Measurements from ENCODE around the gene ARHGAP24. TPM values are rescaled to one million over a fixed set of nuclear protein-coding genes. Genes with fewer than 3 reads are reported as not detected.
A peak's percentile ranks its signal among the peaks of the same experiment; 100 is the strongest.

ARHGAP24 gene
- total and polyA plus RNA-seq, 2 donors from 2014 or later, result 78.1 to 94.7 TPM

- Histone ChIP-seq H3K9ac (ENCODE audit: low read length in 3 of 3) (no peak overlapping the region), H3K27ac (ENCODE audit: low read depth in 2 of 2, low read length in 2 of 2) (no peak overlapping the region), H3K9me3 (ENCODE audit: control insufficient read depth in 2 of 3, insufficient read depth in 1 of 3, low read length in 3 of 3) (no peaks in the 10 kb centered on the region), H3K27me3 (ENCODE audit: control insufficient read depth, insufficient read depth, low read length) (no peaks in the 10 kb centered on the region), H3K36me3 (ENCODE audit: control insufficient read depth in 2 of 3, insufficient read depth in 3 of 3, low read length in 3 of 3) (no peaks in the 10 kb centered on the region), H3K4me1 (ENCODE audit: control insufficient read depth in 2 of 3, insufficient read depth in 2 of 3, low read depth in 1 of 3, low read length in 3 of 3) (no peaks in the 10 kb centered on the region), H3K4me3 (ENCODE audit: low read length in 3 of 3) (no peak overlapping the region)
- intact Hi-C loops (cut with DNase I), result loop anchor here (5.0 kb wide), 1 partner anchor 601 kb away; no protein-coding TSS in a partner anchor
- DNase-seq, result no peak
- FAIRE-seq, result no peak
- no peak for TF ChIP-seq CTCF (IDR thresholded peaks at IDR 0.05; ENCODE audit: borderline replicate concordance, extremely low read depth, insufficient read depth)
These were observed 273.7 kb downstream of the ARHGAP24 start for GRCh38 chr4:85748654-85749053.

GRCh38 chr4:85751866-85752265 lies 276.9 kb downstream of the ARHGAP24 start:
- intact Hi-C loops (cut with DNase I), result no loop called here
- no peak overlapping the region for H3K4me3 ChIP-seq (ENCODE audit: low read length in 3 of 3)
- H3K9me3 ChIP-seq (ENCODE audit: control insufficient read depth in 2 of 3, insufficient read depth in 1 of 3, low read length in 3 of 3), result no peaks in the 10 kb centered on the region
- H3K27ac ChIP-seq (ENCODE audit: low read depth in 2 of 2, low read length in 2 of 2), result no peak overlapping the region
- no peaks in the 10 kb centered on the region for H3K36me3 ChIP-seq (ENCODE audit: control insufficient read depth in 2 of 3, insufficient read depth in 3 of 3, low read length in 3 of 3)
- no peak for TF ChIP-seq CTCF (IDR thresholded peaks at IDR 0.05; ENCODE audit: borderline replicate concordance, extremely low read depth, insufficient read depth)
- DNase-seq, result no peak
- no peaks in the 10 kb centered on the region for H3K27me3 ChIP-seq (ENCODE audit: control insufficient read depth, insufficient read depth, low read length)
- no peak for FAIRE-seq
- H3K4me1 ChIP-seq (ENCODE audit: control insufficient read depth in 2 of 3, insufficient read depth in 2 of 3, low read depth in 1 of 3, low read length in 3 of 3), result no peaks in the 10 kb centered on the region
- H3K9ac ChIP-seq (ENCODE audit: low read length in 3 of 3), result no peak overlapping the region

GRCh38 chr4:85755285-85755684 lies 280.3 kb downstream of the ARHGAP24 start:
- intact Hi-C loops (cut with DNase I), result no loop called here
- no peak for DNase-seq
- Histone ChIP-seq H3K4me1 (ENCODE audit: control insufficient read depth in 2 of 3, insufficient read depth in 2 of 3, low read depth in 1 of 3, low read length in 3 of 3) (no peaks in the 10 kb centered on the region), H3K9ac (ENCODE audit: low read length in 3 of 3) (no peak overlapping the region), H3K4me3 (ENCODE audit: low read length in 3 of 3) (no peak overlapping the region), H3K27me3 (ENCODE audit: control insufficient read depth, insufficient read depth, low read length) (no peaks in the 10 kb centered on the region), H3K36me3 (ENCODE audit: control insufficient read depth in 2 of 3, insufficient read depth in 3 of 3, low read length in 3 of 3) (no peaks in the 10 kb centered on the region), H3K9me3 (ENCODE audit: control insufficient read depth in 2 of 3, insufficient read depth in 1 of 3, low read length in 3 of 3) (no peaks in the 10 kb centered on the region), H3K27ac (ENCODE audit: low read depth in 2 of 2, low read length in 2 of 2) (no peak overlapping the region)
- no peak for FAIRE-seq
- TF ChIP-seq CTCF (IDR thresholded peaks at IDR 0.05; ENCODE audit: borderline replicate concordance, extremely low read depth, insufficient read depth), result no peak

- DNase-seq (peak in 1 of 5 donors; percentile 51), FAIRE-seq (no peak)
- no peaks in the 10 kb centered on the region for H3K9me3 ChIP-seq (ENCODE audit: control insufficient read depth in 2 of 3, insufficient read depth in 1 of 3, low read length in 3 of 3)
- intact Hi-C loops (cut with DNase I), result no loop called here
- no peaks in the 10 kb centered on the region for H3K4me1 ChIP-seq (ENCODE audit: control insufficient read depth in 2 of 3, insufficient read depth in 2 of 3, low read depth in 1 of 3, low read length in 3 of 3)
- H3K27me3 ChIP-seq (ENCODE audit: control insufficient read depth, insufficient read depth, low read length), result no peaks in the 10 kb centered on the region
- H3K36me3 ChIP-seq (ENCODE audit: control insufficient read depth in 2 of 3, insufficient read depth in 3 of 3, low read length in 3 of 3), result no peaks in the 10 kb centered on the region
- peak; percentile 51 for TF ChIP-seq CTCF (IDR thresholded peaks at IDR 0.05; ENCODE audit: borderline replicate concordance, extremely low read depth, insufficient read depth)
- H3K27ac ChIP-seq (ENCODE audit: low read depth in 2 of 2, low read length in 2 of 2), result no peak overlapping the region
- no peak overlapping the region for H3K9ac ChIP-seq (ENCODE audit: low read length in 3 of 3)
- no peak overlapping the region for H3K4me3 ChIP-seq (ENCODE audit: low read length in 3 of 3)
These were observed 282.0 kb downstream of the ARHGAP24 start for GRCh38 chr4:85756938-85757337.
